Neuronal stem cell (in vitro differentiated cells): ENCODE measurements around the gene PTPRT.

Experiments used
- DNase-seq: peaks from one replicate; pipeline ENCODE4 v3.0.0-alpha.2; 2013; ENCODE audit warnings: low spot score
- H2AFZ ChIP-seq: one replicate; pipeline ENCODE4 v1.6.1; 2013; ENCODE audit warnings: mild to moderate bottlenecking, low read length, inconsistent platforms
- H2AK5ac ChIP-seq: 2 replicates; pipeline ENCODE4 v1.6.1; 2013; ENCODE audit warnings: low read depth, mild to moderate bottlenecking, inconsistent platforms, low read length, moderate library complexity, mixed read lengths
- H2BK120ac ChIP-seq: 2 replicates; pipeline ENCODE4 v1.6.1; 2013; ENCODE audit warnings: low read depth, mild to moderate bottlenecking, inconsistent platforms, low read length, moderate library complexity, mixed read lengths
- H2BK12ac ChIP-seq: one replicate; pipeline ENCODE4 v1.6.1; 2013; ENCODE audit warnings: low read length, inconsistent platforms
- H2BK15ac ChIP-seq: 2 replicates; pipeline ENCODE4 v1.6.1; 2013; ENCODE audit warnings: mild to moderate bottlenecking, low read length, inconsistent platforms, mixed read lengths
- H2BK5ac ChIP-seq: one replicate; pipeline ENCODE4 v1.6.1; 2013; ENCODE audit warnings: inconsistent platforms, mild to moderate bottlenecking, low read length, moderate library complexity
- H3K14ac ChIP-seq: one replicate; pipeline ENCODE4 v1.6.1; 2013; ENCODE audit warnings: low read length, inconsistent platforms
- H3K18ac ChIP-seq: 2 replicates; pipeline ENCODE4 v1.6.1; 2013; ENCODE audit warnings: low read length, inconsistent platforms
- H3K23ac ChIP-seq: 2 replicates; pipeline ENCODE4 v1.6.1; 2013; ENCODE audit warnings: low read depth, mild to moderate bottlenecking, mixed read lengths, low read length, inconsistent platforms; ENCODE audit not compliant: poor library complexity
- H3K27ac ChIP-seq: replicated peaks from 3 replicates; pipeline ENCODE4 v1.5.1; 2013; ENCODE audit warnings: low read length, inconsistent platforms
- H3K27me3 ChIP-seq, 3 experiments: 2 replicates each; pipeline ENCODE4 v1.6.1; 2013; ENCODE audit warnings: low read length in 3 of 3, mild to moderate bottlenecking in 2 of 3, inconsistent platforms in 1 of 3, low read depth in 1 of 3, mixed read lengths in 1 of 3, moderate library complexity in 1 of 3; ENCODE audit not compliant: control insufficient read depth in 3 of 3, insufficient read depth in 3 of 3
- H3K36me3 ChIP-seq, 2 donors: replicated peaks in 1 of 2; 2 replicates each; pipeline ENCODE4 v1.6.1; 2013; ENCODE audit warnings: low read length in 2 of 2; ENCODE audit not compliant: control insufficient read depth in 2 of 2, insufficient read depth in 2 of 2
- H3K4ac ChIP-seq: 2 replicates; pipeline ENCODE4 v1.6.1; 2013; ENCODE audit warnings: inconsistent platforms, mild to moderate bottlenecking, low read length, moderate library complexity
- H3K4me1 ChIP-seq, 2 donors: 1 replicate in 1 of 2; 2 replicates in 1 of 2; pipeline ENCODE4 v1.6.1; 2013; ENCODE audit warnings: low read length in 2 of 2, low read depth in 1 of 2; ENCODE audit not compliant: control insufficient read depth in 2 of 2, insufficient read depth in 1 of 2
- H3K4me2 ChIP-seq: one replicate; pipeline ENCODE4 v1.6.1; 2013; ENCODE audit warnings: mild to moderate bottlenecking, low read length, inconsistent platforms; ENCODE audit not compliant: insufficient read depth, poor library complexity, severe bottlenecking
- H3K4me3 ChIP-seq, 2 donors: 2 replicates each; pipeline ENCODE4 v1.5.1; 2013; ENCODE audit warnings: low read length in 2 of 2, mild to moderate bottlenecking in 2 of 2, inconsistent platforms in 1 of 2, moderate library complexity in 1 of 2
- H3K79me1 ChIP-seq: one replicate; pipeline ENCODE4 v1.6.1; 2013; ENCODE audit warnings: low read depth, mild to moderate bottlenecking, inconsistent platforms, low read length, moderate library complexity
- H3K9ac ChIP-seq: one replicate; pipeline ENCODE4 v1.6.1; 2013; ENCODE audit warnings: mild to moderate bottlenecking, low read depth, low read length, inconsistent platforms; ENCODE audit not compliant: poor library complexity
- H3K9me3 ChIP-seq, 2 donors: replicated peaks in 1 of 2; 2 replicates each; pipeline versions ENCODE3 to v1.6.1; 2013; ENCODE audit warnings: low read length in 2 of 2, mild to moderate bottlenecking in 2 of 2, inconsistent platforms in 1 of 2, low read depth in 1 of 2, mixed read lengths in 1 of 2, moderate library complexity in 1 of 2; ENCODE audit not compliant: control insufficient read depth in 2 of 2, insufficient read depth in 1 of 2
- H4K8ac ChIP-seq: one replicate; pipeline ENCODE4 v1.6.1; 2013; ENCODE audit warnings: low read depth, mild to moderate bottlenecking, inconsistent platforms, low read length, moderate library complexity
- H4K91ac ChIP-seq: one replicate; pipeline ENCODE4 v1.6.1; 2013; ENCODE audit warnings: low read length, low read depth, mild to moderate bottlenecking, inconsistent platforms; ENCODE audit not compliant: poor library complexity
- WGBS, 2 donors: extraction: QIAGEN DNeasy Blood & Tissue Kit; methylation state at CpG; one replicate each; pipeline ENCODE4 v1.1.7; 2013; ENCODE audit warnings: missing lambda C conversion rate in 2 of 2, mixed read lengths in 1 of 2; ENCODE audit not compliant: insufficient read length in 2 of 2, insufficient replicate concordance in 1 of 2; ENCODE audit errors: extremely low coverage in 2 of 2; 5-methylcytosine and 5-hydroxymethylcytosine counted together

Gene PTPRT

GRCh38 chr20:43140726-43141125, 49.0 kb downstream of the PTPRT start:
- Histone ChIP-seq H3K18ac (no peak overlapping the region), H3K4me2 (no peak overlapping the region), H3K4me3 (no peak overlapping the region), H3K79me1 (no peaks in the 10 kb centered on the region), H3K9me3 (no peaks in the 10 kb centered on the region), H2BK12ac (no peak overlapping the region), H3K23ac (no peak overlapping the region), H2AK5ac (no peak overlapping the region), H2BK120ac (no peak overlapping the region), H3K14ac (no peak overlapping the region), H3K27ac (no peak overlapping the region), H2BK15ac (no peak overlapping the region), H4K91ac (no peak overlapping the region), H3K4ac (no peak overlapping the region), H3K4me1 (peaks cover 0 to 2% of the 10 kb centered on the region in 2 donors), H3K9ac (no peak overlapping the region), H2BK5ac (no peak overlapping the region), H2AFZ (no peak overlapping the region), H4K8ac (no peak overlapping the region), H3K36me3 (no peaks in the 10 kb centered on the region), H3K27me3 (no peaks in the 10 kb centered on the region)
- no peak for DNase-seq
- WGBS, 2 donors, result no CpG with 5 or more reads among the region's 2 CpGs

- no peaks in the 10 kb centered on the region for H3K36me3 ChIP-seq
- no peaks in the 10 kb centered on the region for H3K79me1 ChIP-seq
- H3K4me3 ChIP-seq, result no peak overlapping the region
- H3K4ac ChIP-seq, result no peak overlapping the region
- no peak overlapping the region for H3K4me2 ChIP-seq
- WGBS, 2 donors, result no CpG with 5 or more reads among the region's 17 CpGs
- no peak overlapping the region for H3K23ac ChIP-seq
- no peak overlapping the region for H3K14ac ChIP-seq
- no peak overlapping the region for H2BK5ac ChIP-seq
- no peak overlapping the region for H2BK12ac ChIP-seq
- H3K9ac ChIP-seq, result no peak overlapping the region
- H4K8ac ChIP-seq, result no peak overlapping the region
- H2BK120ac ChIP-seq, result no peak overlapping the region
- H4K91ac ChIP-seq, result no peak overlapping the region
- no peaks in the 10 kb centered on the region for H3K27me3 ChIP-seq
- no peak overlapping the region for H3K18ac ChIP-seq
- no peak overlapping the region for H2AK5ac ChIP-seq
- no peak overlapping the region for H3K27ac ChIP-seq
- H3K4me1 ChIP-seq, result peaks cover 0 to 2% of the 10 kb centered on the region in 2 donors
- H2AFZ ChIP-seq, result no peak overlapping the region
- no peaks in the 10 kb centered on the region for H3K9me3 ChIP-seq
- DNase-seq, result no peak
- H2BK15ac ChIP-seq, result no peak overlapping the region
Measured at GRCh38 chr20:43138061-43138770, 51.5 kb downstream of the PTPRT start.

- H3K27me3 ChIP-seq, result no peaks in the 10 kb centered on the region
- H2BK120ac ChIP-seq, result no peak overlapping the region
- no CpG with 5 or more reads among the region's 1 CpG for WGBS, 2 donors
- H3K9ac ChIP-seq, result no peak overlapping the region
- H2AFZ ChIP-seq, result no peak overlapping the region
- H3K14ac ChIP-seq, result no peak overlapping the region
- H3K27ac ChIP-seq, result no peak overlapping the region
- H3K23ac ChIP-seq, result no peak overlapping the region
- H3K79me1 ChIP-seq, result no peaks in the 10 kb centered on the region
- H2BK12ac ChIP-seq, result no peak overlapping the region
- no peak overlapping the region for H3K18ac ChIP-seq
- H3K9me3 ChIP-seq, result no peaks in the 10 kb centered on the region
- H2BK5ac ChIP-seq, result no peak overlapping the region
- H3K4me3 ChIP-seq, result no peak overlapping the region
- H3K4ac ChIP-seq, result no peak overlapping the region
- peaks cover 0 to 2% of the 10 kb centered on the region in 2 donors for H3K4me1 ChIP-seq
- H3K4me2 ChIP-seq, result no peak overlapping the region
- no peak overlapping the region for H2BK15ac ChIP-seq
- H4K8ac ChIP-seq, result no peak overlapping the region
- no peaks in the 10 kb centered on the region for H3K36me3 ChIP-seq
- no peak overlapping the region for H4K91ac ChIP-seq
- DNase-seq, result no peak
- no peak overlapping the region for H2AK5ac ChIP-seq
Measured at GRCh38 chr20:43137160-43137559, 52.5 kb downstream of the PTPRT start.

GRCh38 chr20:43124241-43124640, 65.5 kb downstream of the PTPRT start:
- Histone ChIP-seq H3K9ac (no peak overlapping the region), H3K4me2 (no peak overlapping the region), H3K4ac (no peak overlapping the region), H2AK5ac (no peak overlapping the region), H2BK120ac (no peak overlapping the region), H3K36me3 (no peaks in the 10 kb centered on the region), H3K23ac (no peak overlapping the region), H2AFZ (no peak overlapping the region), H3K79me1 (no peaks in the 10 kb centered on the region), H3K4me1 (no peaks in the 10 kb centered on the region), H3K18ac (no peak overlapping the region), H2BK15ac (no peak overlapping the region), H4K8ac (no peak overlapping the region), H3K4me3 (no peak overlapping the region), H3K9me3 (no peaks in the 10 kb centered on the region), H2BK5ac (no peak overlapping the region), H3K27ac (no peak overlapping the region), H3K14ac (no peak overlapping the region), H2BK12ac (no peak overlapping the region), H4K91ac (no peak overlapping the region), H3K27me3 (no peaks in the 10 kb centered on the region)
- WGBS, 2 donors, result no CpG with 5 or more reads among the region's 5 CpGs
- DNase-seq, result no peak
